Testis (tissue), 3 donors: ENCODE measurements around the gene CGB8. TPM values are rescaled to one million over a fixed set of nuclear protein-coding genes. Genes with fewer than 3 reads are reported as not detected.
A peak's percentile ranks its signal among the peaks of the same experiment; 100 is the strongest.

ENCODE experiments used
- DNase-seq: peaks from one replicate; pipeline ENCODE4 v3.0.0-alpha.2; 2019
- H3K27ac ChIP-seq, 2 donors: fragments of 200-600 bp; sonication (generic); one replicate each; pipeline ENCODE4 v1.5.1; 2019
- H3K27me3 ChIP-seq: fragments of 200-600 bp; sonication (generic); one replicate; pipeline ENCODE4 v1.5.1; 2019
- H3K36me3 ChIP-seq: fragments of 200-600 bp; sonication (generic); one replicate; pipeline ENCODE4 v1.5.1; 2017; ENCODE audit warnings: low read depth; ENCODE audit errors: missing control alignments
- H3K4me1 ChIP-seq: fragments of 200-600 bp; sonication (generic); one replicate; pipeline ENCODE4 v1.5.1; 2019
- H3K4me3 ChIP-seq, 2 donors: fragments of 200-600 bp; sonication (generic); one replicate each; pipeline ENCODE4 v1.5.1; 2017 to 2019
- H3K9me3 ChIP-seq: fragments of 200-600 bp; sonication (generic); one replicate; pipeline ENCODE4 v1.5.1; 2017
- POLR2A ChIP-seq: fragments of 450-650 bp; IDR thresholded peaks from one replicate; pipeline ENCODE4 v1.6.1; 2017; ENCODE audit warnings: antibody characterized with exemption, mild to moderate bottlenecking, moderate library complexity
- WGBS, 2 donors: methylation state at CpG; one replicate each; pipeline ENCODE4 v1.1.5; 2018; 5-methylcytosine and 5-hydroxymethylcytosine counted together
- intact Hi-C: fragments of 100-400 bp; cut with DNase I; formaldehyde crosslinking; loops from one replicate; pipeline ENCODE4 v1.15.1; 2023; ENCODE audit warnings: low total_unique reads
- polyA plus RNA-seq: library from polyadenylated mRNA; stranded (reverse); fragments of 350-450 nt; fragmentation: Illumina TruSeq; extraction: RNeasy Lipid Tissue Mini Kit (QIAGEN cat#74804); gene quantifications from one replicate; pipeline ENCODE4 v1.2.3, GENCODE V29; 2014; ENCODE audit warnings: low read depth, low replicate concordance; ENCODE audit not compliant: insufficient read depth
- total RNA-seq, 2 donors: library from RNA; depleted of rRNA; stranded (reverse); fragments of >200 nt; gene quantifications; one replicate each; pipeline ENCODE4 v1.2.3, GENCODE V29; 2016
- TF ChIP-seq, protein P1 (sequence below), 3 experiments: fragments of 450-650 bp in 2 of 3; fragments of 200-600 bp in 1 of 3; sonication (generic) in 1 of 3; IDR thresholded peaks; one replicate each; pipeline ENCODE4 v1.5.1; 2016 to 2019; ENCODE audit warnings: antibody characterized with exemption in 3 of 3, mild to moderate bottlenecking in 2 of 3, moderate library complexity in 1 of 3

The CGB8 gene
- total and polyA plus RNA-seq, 3 donors from 2014 or later = 0.43 TPM; not detected in 2

GRCh38 chr19:49073514-49074378 lies 24.8 kb upstream of the CGB8 start:
- H3K27ac ChIP-seq = no peak overlapping the region
- no peaks in the 10 kb centered on the region for H3K27me3 ChIP-seq
- H3K4me3 ChIP-seq = no peak overlapping the region
- DNase-seq = no peak
- no peak for TF ChIP-seq POLR2A
- TF ChIP-seq, protein P1, sequence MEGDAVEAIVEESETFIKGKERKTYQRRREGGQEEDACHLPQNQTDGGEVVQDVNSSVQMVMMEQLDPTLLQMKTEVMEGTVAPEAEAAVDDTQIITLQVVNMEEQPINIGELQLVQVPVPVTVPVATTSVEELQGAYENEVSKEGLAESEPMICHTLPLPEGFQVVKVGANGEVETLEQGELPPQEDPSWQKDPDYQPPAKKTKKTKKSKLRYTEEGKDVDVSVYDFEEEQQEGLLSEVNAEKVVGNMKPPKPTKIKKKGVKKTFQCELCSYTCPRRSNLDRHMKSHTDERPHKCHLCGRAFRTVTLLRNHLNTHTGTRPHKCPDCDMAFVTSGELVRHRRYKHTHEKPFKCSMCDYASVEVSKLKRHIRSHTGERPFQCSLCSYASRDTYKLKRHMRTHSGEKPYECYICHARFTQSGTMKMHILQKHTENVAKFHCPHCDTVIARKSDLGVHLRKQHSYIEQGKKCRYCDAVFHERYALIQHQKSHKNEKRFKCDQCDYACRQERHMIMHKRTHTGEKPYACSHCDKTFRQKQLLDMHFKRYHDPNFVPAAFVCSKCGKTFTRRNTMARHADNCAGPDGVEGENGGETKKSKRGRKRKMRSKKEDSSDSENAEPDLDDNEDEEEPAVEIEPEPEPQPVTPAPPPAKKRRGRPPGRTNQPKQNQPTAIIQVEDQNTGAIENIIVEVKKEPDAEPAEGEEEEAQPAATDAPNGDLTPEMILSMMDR (IDR thresholded peaks at IDR 0.05) = no peak
- H3K9me3 ChIP-seq = no peaks in the 10 kb centered on the region
- intact Hi-C loops = loop anchor here (10.0 kb wide), 1 partner anchor 131 kb away; no protein-coding TSS in a partner anchor
- 46 to 58% methylated on average over 19 to 23 of the region's 23 CpGs for WGBS, 2 donors
- no peaks in the 10 kb centered on the region for H3K4me1 ChIP-seq
- no peaks in the 10 kb centered on the region for H3K36me3 ChIP-seq

DNA sequence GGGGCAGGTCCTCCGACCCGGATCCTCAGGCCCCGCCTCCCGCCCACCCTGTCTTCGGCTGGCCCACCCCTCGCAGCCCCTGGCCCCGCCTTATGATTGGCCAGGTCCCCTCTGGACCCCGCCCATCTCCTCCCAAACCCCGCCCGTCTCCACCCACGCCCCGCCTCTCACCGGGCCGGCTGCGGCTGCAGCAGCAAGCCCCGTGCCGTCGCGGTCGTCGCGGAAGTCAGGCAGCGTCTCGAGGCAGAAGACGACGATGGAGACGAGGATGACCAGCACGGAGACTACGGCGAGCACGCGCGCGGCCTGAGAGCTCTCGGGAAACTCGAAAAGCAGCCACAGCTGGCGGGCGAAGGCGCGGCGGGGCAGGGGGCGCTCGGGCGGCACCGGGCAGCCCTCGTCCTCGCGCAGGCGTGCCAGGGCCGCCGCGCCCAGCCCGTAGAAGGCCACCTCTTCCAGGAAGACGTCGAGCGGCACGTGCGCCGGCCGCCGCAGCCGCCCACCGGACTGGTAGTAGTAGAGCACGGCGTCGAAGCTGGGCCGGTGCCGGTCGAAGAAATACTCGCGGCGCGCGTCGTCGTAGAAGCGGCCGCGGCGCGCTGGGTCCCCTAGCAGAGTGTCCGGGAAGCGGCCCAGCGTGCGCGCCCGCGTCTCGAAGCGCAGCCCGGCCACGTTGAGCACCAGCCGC lies 23.1 kb upstream of the CGB8 start:
- Histone ChIP-seq H3K9me3 (no peaks in the 10 kb centered on the region), H3K36me3 (no peaks in the 10 kb centered on the region), H3K4me1 (no peaks in the 10 kb centered on the region), H3K27ac (no peak overlapping the region), H3K4me3 (peak overlapping the region; percentile 24 to 34), H3K27me3 (no peaks in the 10 kb centered on the region)
- peak; percentile 72 for DNase-seq
- WGBS, 2 donors = 3 to 4% methylated on average over 17 to 56 of the region's 93 CpGs
- TF ChIP-seq POLR2A = no peak
- TF ChIP-seq, protein P1 (IDR thresholded peaks at IDR 0.05) = no peak
- intact Hi-C loops = loop anchor here (10.0 kb wide), 1 partner anchor 133 kb away; no protein-coding TSS in a partner anchor

GRCh38 chr19:49070416-49070815 lies 21.5 kb upstream of the CGB8 start:
- H3K4me3 ChIP-seq = no peak overlapping the region
- intact Hi-C loops = loop anchor here (10.0 kb wide), 1 partner anchor 134 kb away; no protein-coding TSS in a partner anchor
- H3K27me3 ChIP-seq = no peaks in the 10 kb centered on the region
- H3K36me3 ChIP-seq = no peaks in the 10 kb centered on the region
- 94 to 95% methylated on average over 20 to 21 of the region's 21 CpGs for WGBS, 2 donors
- no peak overlapping the region for H3K27ac ChIP-seq
- H3K4me1 ChIP-seq = peaks cover 1% of the 10 kb centered on the region
- DNase-seq = no peak
- TF ChIP-seq POLR2A = no peak
- TF ChIP-seq, protein P1 (IDR thresholded peaks at IDR 0.05) = no peak
- H3K9me3 ChIP-seq = no peaks in the 10 kb centered on the region

- Histone ChIP-seq H3K9me3 (no peaks in the 10 kb centered on the region), H3K27ac (no peak overlapping the region), H3K4me1 (peaks cover 13% of the 10 kb centered on the region), H3K4me3 (no peak overlapping the region), H3K27me3 (no peaks in the 10 kb centered on the region), H3K36me3 (no peaks in the 10 kb centered on the region)
- DNase-seq = no peak
- 92 to 95% methylated on average over 9 of the region's 9 CpGs for WGBS, 2 donors
- intact Hi-C loops = no loop called here
- no peak for TF ChIP-seq POLR2A
- TF ChIP-seq, protein P1 (IDR thresholded peaks at IDR 0.05) = no peak
Observed at GRCh38 chr19:49069026-49069425, 20.1 kb upstream of the CGB8 start.
